Measurements from ENCODE around the gene FAM81A. TPM values are rescaled to one million over a fixed set of nuclear protein-coding genes. Genes with fewer than 3 reads are reported as not detected.
"Not testable (repeated sequence)": the region's sequence is repeated elsewhere in the genome, so short reads cannot be mapped to it uniquely, and the experiment has no call there.

The FAM81A gene
- total RNA-seq, 4 donors from 2014 or later, result 1.5 to 4.4 TPM; not detected in 2

DNA sequence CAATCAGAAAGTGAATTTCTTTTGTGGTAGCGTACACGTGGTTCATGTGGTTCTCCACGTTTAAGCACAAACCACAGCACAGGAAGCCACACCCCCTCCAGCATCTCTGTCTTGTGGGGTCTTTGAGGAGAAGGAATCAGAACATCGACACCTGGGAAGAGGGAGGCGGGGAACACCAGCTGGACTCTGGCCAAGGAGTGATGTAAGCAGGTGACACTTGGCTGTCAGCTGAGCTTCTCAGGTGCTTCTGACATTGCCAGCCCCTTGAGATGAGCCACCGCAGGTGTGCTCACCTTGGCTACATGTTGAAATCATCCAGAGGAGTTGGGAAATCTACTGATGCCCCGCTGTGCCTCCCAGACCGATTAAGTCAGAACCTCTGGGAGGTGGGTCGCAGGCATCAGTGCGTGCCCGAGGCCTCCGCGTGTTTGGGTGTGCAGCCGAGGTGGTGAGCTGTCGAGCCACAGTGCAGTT, 85.0 kb downstream of the FAM81A start:
- no peaks in the 10 kb centered on the region for H3K4me1 ChIP-seq
- TF ChIP-seq, protein P1, sequence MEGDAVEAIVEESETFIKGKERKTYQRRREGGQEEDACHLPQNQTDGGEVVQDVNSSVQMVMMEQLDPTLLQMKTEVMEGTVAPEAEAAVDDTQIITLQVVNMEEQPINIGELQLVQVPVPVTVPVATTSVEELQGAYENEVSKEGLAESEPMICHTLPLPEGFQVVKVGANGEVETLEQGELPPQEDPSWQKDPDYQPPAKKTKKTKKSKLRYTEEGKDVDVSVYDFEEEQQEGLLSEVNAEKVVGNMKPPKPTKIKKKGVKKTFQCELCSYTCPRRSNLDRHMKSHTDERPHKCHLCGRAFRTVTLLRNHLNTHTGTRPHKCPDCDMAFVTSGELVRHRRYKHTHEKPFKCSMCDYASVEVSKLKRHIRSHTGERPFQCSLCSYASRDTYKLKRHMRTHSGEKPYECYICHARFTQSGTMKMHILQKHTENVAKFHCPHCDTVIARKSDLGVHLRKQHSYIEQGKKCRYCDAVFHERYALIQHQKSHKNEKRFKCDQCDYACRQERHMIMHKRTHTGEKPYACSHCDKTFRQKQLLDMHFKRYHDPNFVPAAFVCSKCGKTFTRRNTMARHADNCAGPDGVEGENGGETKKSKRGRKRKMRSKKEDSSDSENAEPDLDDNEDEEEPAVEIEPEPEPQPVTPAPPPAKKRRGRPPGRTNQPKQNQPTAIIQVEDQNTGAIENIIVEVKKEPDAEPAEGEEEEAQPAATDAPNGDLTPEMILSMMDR (IDR thresholded peaks at IDR 0.05), result no peak
- no peak for TF ChIP-seq POLR2A (IDR thresholded peaks at IDR 0.05)
- no peaks in the 10 kb centered on the region for H3K9me3 ChIP-seq
- no peaks in the 10 kb centered on the region for H3K36me3 ChIP-seq
- intact Hi-C loops (cut with DNase I; ENCODE audit: low total_unique reads), result no loop called here
- H3K27ac ChIP-seq, result no peak overlapping the region
- no peaks in the 10 kb centered on the region for H3K27me3 ChIP-seq
- DNase-seq, result no peak
- H3K4me3 ChIP-seq, result no peak overlapping the region

DNA sequence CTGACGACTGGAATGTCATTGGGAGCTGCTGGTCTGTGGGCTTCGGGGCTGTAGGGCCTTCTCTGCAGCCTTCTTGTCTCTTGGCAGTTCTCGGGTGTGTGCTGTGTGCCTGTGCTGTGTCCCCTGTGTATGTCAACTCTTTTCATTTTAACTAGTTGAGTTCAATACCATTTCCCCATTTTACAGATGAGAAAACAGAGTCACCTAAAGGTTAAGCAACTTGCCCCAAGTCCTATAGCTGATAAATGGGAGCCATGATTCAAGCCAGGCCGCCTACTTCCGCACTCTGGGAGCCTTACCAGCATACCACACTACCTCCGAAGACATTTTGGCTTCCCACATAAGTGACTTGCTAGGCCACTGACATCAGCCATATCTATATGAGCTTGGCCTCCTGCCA, 85.7 kb downstream of the FAM81A start:
- intact Hi-C loops (cut with DNase I; ENCODE audit: low total_unique reads), result no loop called here
- H3K27ac ChIP-seq, result no peak overlapping the region
- no peak for TF ChIP-seq POLR2A (IDR thresholded peaks at IDR 0.05)
- TF ChIP-seq, protein P1 (IDR thresholded peaks at IDR 0.05), result no peak
- no peaks in the 10 kb centered on the region for H3K9me3 ChIP-seq
- no peaks in the 10 kb centered on the region for H3K4me1 ChIP-seq
- no peaks in the 10 kb centered on the region for H3K27me3 ChIP-seq
- H3K4me3 ChIP-seq, result no peak overlapping the region
- DNase-seq, result no peak
- H3K36me3 ChIP-seq, result no peaks in the 10 kb centered on the region

DNA sequence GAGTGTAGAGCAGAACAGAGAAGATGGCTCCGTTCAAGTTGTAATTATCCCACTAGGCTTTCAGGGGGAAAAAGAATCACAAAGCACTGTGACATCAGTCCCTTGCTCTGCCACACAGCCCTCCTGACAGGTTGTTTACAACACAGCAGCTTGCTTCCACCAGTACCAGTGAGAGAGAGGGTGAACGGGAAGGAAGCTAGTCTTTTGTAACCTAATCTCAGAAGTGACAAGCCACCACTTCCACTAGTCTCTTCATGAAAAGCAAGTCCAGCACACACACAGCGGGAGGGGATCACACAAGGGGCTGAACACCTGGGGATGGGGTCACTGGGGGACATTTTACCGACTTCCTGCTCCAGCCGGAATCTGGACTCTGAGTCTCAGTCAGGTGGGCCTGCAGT, 86.3 kb downstream of the FAM81A start:
- no peak overlapping the region for H3K4me3 ChIP-seq
- no peak for DNase-seq
- TF ChIP-seq POLR2A (IDR thresholded peaks at IDR 0.05), result no peak
- TF ChIP-seq, protein P1 (IDR thresholded peaks at IDR 0.05), result no peak
- H3K27me3 ChIP-seq, result no peaks in the 10 kb centered on the region
- no peaks in the 10 kb centered on the region for H3K4me1 ChIP-seq
- H3K36me3 ChIP-seq, result no peaks in the 10 kb centered on the region
- H3K27ac ChIP-seq, result no peak overlapping the region
- no peaks in the 10 kb centered on the region for H3K9me3 ChIP-seq
- intact Hi-C loops (cut with DNase I; ENCODE audit: low total_unique reads), result no loop called here

DNA sequence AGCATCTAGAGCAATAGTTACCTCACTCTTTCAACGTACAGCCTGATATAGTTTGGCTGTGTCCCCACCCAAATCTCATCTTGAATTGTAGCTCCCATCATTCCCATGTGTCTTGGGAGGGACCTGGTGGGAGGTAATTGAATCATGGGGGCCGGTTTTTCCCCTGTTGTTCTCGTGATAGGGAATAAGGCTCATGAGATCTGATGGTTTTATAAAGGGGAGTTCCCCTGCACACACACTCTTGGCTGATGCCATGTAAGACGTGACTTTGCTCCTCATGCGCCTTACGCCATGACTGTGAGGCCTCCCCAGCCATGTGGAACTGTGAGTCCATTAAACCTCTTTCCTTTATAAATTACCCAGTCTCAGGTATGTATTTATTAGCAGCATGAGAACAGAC, 88.5 kb downstream of the FAM81A start:
- H3K4me1 ChIP-seq; DNase-seq; H3K27ac ChIP-seq; H3K9me3 ChIP-seq; H3K36me3 ChIP-seq; H3K27me3 ChIP-seq; H3K4me3 ChIP-seq; intact Hi-C loops (cut with DNase I; ENCODE audit: low total_unique reads): not testable (repeated sequence)

DNA sequence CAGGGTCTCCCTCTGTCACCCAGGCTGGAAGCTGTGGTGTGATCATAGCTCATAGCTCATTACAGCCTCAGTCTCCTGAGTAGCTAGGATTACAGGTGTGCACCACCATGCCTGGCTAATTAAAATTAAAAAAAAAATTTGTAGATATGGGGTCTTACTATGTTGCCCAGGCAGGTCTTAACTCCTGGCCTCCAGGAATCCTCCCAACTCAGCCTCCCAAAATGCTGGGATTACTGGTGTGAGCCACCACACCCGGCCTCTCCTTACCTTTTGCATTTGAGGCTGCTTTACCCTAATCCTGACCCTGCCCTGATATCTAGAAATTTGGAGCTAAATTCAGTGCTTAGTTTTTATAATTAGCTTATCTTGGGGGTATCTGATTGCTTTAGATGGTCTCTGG, 90.4 kb downstream of the FAM81A start:
- H3K4me1 ChIP-seq, result no peaks in the 10 kb centered on the region
- intact Hi-C loops (cut with DNase I; ENCODE audit: low total_unique reads), result no loop called here
- H3K9me3 ChIP-seq, result no peaks in the 10 kb centered on the region
- H3K36me3 ChIP-seq, result no peaks in the 10 kb centered on the region
- no peak overlapping the region for H3K4me3 ChIP-seq
- no peaks in the 10 kb centered on the region for H3K27me3 ChIP-seq
- DNase-seq, result no peak
- no peak overlapping the region for H3K27ac ChIP-seq
- TF ChIP-seq, protein P1 (IDR thresholded peaks at IDR 0.05), result no peak

DNA sequence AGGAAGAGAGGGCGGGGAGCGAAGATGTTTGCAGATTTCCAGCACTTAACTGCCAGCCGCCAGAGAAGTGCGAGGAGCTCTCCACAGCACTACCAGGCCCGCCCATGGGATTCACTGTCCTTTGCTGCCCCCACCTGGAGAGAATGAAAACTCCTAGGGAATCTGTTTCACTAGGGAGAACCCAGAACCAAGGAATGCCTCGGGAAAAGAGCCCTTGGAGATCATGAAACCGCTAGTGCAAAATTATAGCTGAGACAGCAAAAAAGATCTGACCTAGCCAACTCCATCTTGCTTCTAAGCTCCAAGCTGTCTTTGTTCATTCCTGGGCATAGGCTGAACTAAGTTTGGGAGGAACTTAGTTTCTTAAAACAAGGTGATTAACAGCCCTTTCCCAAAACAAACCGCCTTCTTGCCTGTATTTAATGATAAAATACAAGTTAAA, 91.0 kb downstream of the FAM81A start:
- no peaks in the 10 kb centered on the region for H3K27me3 ChIP-seq
- H3K4me1 ChIP-seq, result no peaks in the 10 kb centered on the region
- no peaks in the 10 kb centered on the region for H3K36me3 ChIP-seq
- DNase-seq, result peak; percentile 74 to 87
- no peaks in the 10 kb centered on the region for H3K9me3 ChIP-seq
- no peak overlapping the region for H3K27ac ChIP-seq
- intact Hi-C loops (cut with DNase I; ENCODE audit: low total_unique reads), result no loop called here
- no peak overlapping the region for H3K4me3 ChIP-seq
- TF ChIP-seq, protein P1 (IDR thresholded peaks at IDR 0.05), result peak; percentile 81 to 87 (median 86)
- TF ChIP-seq POLR2A (IDR thresholded peaks at IDR 0.05), result no peak

All from uterus (tissue), 4 donors.